GM18909 (cell line): ENCODE results near the gene MYH1.

Experiments
- ATAC-seq: cut with Tn5 transposase; IDR thresholded peaks from one replicate; pipeline ENCODE4 v1.9.1; 2021; ENCODE audit warnings: mild to moderate bottlenecking; ENCODE audit not compliant: unreplicated experiment, poor library complexity

MYH1 gene

DNA sequence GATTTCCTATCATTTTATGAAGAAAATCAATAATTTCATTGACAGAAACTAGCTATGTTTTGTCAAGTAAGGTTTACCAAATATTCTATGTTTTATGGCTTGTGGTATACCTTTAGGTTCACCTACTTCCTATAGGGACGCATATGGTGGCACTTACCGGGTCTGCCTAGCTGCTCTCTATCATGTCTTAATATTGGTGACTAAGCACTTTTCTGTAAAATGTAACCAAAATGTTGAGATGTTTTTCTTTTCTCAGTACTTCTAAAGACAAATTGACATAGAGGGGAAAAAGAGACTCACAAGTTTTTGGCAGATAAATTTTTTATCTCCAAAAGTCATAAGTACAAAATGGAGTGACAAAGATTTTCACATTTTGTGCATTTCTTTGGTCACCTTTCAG lies 26.3 kb downstream of the MYH1 start:
- no peak for ATAC-seq

DNA sequence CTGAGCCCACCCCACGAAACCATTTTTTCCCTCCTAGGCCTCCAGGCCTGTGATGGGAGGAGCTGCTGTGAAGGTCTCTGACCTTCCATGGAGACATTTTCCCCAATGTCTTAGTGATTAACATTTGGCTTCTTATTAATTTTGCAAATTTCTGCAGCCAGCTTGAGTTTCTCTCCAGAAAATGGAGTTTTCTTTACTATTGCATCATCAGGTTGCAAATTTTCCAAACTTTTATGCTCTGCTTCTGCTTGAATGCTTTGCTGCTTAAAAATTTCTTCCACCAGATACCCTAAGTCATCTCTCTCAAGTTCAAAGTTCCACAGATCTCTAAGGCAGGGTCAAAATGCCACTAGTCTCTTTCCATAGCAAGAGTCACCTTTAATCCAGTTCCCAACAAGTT lies 36.1 kb downstream of the MYH1 start:
- ATAC-seq: no peak

DNA sequence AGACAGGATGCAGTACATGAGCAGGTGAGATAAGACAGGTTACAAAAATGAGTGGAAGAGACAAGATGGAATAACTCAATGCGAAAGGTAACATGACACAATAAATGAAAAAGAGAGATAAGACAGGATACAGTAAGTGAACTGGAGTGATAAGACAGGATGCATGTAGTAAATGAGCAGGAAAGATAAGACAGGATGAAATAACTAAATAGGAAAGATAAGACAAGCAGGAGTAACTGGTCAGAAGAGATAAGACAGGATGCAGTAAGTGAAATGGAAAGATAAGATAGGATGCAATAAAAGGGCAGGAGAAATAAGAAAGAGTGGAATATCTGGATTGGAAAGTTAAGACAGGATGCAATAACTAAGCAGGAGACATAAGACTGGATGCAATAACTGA lies 40.6 kb downstream of the MYH1 start:
- ATAC-seq: no peak

DNA sequence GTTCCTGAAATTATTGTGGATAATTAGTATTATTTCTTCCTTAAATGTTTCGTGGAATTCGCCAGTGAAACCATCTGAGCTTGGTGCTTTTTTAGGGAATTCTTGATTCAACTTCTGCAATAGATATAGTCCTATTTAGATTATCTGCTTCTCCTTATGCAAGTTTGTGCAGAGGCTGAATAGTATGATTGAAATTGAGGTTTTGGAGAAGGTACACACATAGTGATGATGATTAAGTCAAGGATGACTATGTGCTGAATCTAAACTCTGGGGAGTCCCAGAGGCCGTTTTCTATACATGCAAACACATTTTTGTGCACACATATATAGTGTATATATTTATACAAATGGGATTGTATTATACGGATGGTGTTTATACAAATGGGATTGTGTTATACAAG lies 43.8 kb downstream of the MYH1 start:
- no peak for ATAC-seq

DNA sequence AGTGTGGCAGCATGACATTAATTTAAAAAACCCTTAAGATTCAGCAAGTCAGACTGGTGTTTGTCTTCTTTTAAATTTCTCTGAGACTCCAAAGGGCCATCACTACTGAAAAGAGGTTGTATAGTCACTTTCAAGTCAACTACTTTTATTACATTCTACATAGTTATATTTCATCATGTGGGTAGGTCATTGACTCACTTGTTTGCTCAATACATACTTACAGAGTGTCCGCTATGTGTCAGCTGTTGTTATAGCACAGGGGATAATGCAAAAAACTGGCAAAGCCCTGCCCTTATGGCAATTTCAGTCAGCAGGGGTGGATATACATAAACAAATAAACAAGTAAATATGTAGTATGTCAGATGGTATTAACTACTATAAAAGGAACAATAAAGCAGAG lies 46.5 kb downstream of the MYH1 start:
- ATAC-seq: no peak

DNA sequence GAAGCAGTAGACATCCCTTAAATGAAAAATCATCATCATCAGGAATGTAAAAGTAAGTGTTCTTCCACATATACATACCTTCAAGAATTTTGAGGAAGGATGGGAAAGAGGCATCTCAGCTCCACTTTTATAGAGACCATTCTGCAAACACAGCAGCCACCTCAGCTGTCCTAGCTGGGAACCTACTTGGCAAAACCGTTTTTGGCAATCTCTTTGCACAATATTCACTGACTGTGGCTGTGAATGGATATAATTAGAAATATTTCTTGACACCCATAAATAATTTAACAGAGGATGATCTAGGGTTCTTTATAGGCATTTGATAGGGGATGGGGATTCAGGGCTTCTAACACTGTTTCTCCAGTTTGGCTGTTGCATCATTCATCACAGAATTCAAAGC lies 48.9 kb downstream of the MYH1 start, which contains the start of gene MYH4:
Gene MYH4, minus strand, starts transcription at position 101 of the 400 bp plus-strand sequence. CDS start 2,814 bp downstream, outside the sequence.
- ATAC-seq: no peak

DNA sequence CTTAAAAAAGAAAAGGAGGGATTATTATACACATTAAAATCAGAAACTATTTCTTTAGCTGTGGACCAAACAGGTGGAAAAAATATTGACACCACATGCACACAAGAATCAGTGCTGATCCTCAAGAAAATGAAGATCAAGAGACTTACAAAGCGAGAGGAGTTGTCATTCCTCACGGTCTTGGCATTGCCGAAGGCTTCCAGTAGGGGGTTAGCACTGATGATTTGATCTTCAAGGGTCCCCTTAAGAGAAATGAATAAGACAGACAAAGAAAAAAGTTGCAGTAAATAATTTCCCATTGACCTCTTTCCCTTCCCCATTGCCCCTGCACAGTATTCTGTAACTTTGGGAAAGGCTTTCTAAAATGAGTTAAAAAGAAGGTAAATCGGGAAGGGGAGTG lies 54.9 kb downstream of the MYH1 start:
- no peak for ATAC-seq

DNA sequence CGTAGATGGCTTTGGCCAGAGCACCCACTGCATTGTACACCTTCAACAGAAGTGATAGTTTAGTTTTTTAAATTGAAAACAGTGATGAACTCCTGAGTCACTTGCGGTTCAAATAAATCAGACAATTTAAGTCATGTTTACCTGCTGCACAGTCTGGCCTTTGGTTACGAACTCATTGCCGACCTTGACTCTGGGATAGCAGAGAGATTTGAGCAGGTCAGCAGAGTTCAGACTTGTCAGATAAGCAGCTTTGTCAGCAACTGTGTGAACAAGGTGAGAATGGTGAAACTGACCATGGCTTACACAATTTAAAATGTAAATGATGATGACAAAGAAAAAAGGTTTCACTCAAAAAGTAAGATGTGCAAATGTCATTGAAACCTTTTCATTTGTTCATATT lies 58.3 kb downstream of the MYH1 start:
- no peak for ATAC-seq

DNA sequence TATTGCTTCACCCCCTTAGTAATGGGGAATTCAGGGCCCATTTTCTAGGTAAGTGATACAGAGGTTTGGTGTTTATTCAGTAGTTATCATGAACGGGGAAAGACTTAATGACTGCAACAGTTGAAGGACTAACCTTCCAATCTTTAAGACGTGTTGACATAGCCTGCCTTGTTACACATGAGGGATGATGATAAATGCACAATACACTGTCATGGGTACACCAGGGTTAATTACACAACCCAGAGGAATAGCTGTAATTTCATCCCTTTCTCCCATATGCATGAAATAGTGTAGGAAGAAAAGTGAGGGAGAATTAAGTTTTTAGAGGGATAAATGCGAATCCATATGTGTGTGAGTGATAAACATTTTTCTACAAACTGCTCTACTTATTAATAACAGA lies 59.6 kb downstream of the MYH1 start:
- ATAC-seq: no peak

DNA sequence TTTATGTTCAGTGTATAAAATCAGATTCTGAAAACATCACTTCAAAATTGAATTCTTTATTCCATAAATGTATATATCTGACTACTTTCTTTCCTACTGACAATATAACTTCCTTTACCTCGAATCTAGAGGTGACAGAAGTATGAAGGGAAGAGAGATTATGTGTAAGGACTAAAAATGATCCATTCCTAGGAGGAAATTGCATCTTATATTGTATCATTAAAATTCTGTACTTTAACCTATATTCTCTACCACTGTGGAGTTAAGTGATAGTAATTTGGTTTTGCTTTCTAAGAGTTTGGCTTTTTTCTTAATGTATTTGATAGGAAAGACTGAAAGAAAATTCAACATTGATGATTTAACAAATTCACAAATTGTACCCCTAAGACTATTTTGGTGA lies 60.4 kb downstream of the MYH1 start:
- ATAC-seq: no peak

DNA sequence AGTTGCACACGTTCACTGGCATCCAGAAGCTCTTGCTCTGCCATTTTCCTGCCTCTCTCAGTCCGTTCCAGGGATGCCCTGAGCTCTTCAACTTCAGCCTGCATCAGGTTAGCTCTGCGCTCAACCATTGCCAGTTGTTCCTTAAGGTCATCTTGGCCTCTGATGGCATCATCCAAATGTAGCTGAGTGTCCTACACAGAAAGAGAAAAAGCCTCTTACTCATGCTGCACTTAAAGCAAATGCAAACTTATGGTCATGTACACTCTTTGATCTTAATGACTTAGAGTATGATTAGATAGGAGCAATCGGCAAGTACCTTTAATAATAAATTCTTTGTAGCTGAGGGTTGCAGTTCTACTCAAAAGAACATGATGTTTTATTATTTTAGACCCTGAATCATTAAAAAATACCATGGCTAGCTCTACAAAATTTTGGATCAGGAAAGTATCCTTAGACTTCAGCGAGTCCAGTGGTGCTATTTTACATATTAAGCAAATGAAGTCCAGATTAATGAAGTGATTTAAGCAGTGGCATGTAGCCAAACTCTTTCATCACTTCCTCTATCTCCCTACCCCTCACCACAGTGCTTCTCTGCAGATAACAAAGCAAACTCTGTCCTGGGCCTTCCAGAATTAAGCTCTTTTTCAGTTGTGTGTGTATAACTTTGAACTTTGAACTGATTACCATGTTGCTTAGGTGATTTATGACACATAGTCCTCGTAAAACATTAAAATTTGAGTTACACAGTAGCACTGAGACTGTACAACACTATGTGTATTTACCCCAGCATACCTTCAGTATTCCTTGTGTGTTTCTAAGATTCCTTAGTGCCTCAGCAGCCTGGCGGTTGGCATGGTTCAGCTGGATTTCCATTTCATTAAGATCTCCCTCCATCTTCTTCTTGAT lies 71.1 kb downstream of the MYH1 start:
- ATAC-seq: no peak
